CD14-positive monocyte (primary cell): ENCODE results near the gene LCLAT1. TPM values are rescaled to one million over a fixed set of nuclear protein-coding genes. Genes with fewer than 3 reads are reported as not detected.

ENCODE experiments used
- DNase-seq, 3 donors: peaks; one replicate each; pipeline ENCODE4 v3.0.0-alpha.2; 2011 to 2022
- H2AFZ ChIP-seq: 2 replicates; pipeline ENCODE4 v1.6.0; 2012; ENCODE audit warnings: mild to moderate bottlenecking, low read depth, low read length, inconsistent platforms; ENCODE audit not compliant: insufficient read depth, poor library complexity, severe bottlenecking
- H3K27ac ChIP-seq, 2 donors: 1 replicate in 1 of 2; 2 replicates in 1 of 2; pipeline ENCODE4 v1.5.1; 2012 to 2013; ENCODE audit warnings: low read length in 2 of 2, control low read depth in 1 of 2, inconsistent platforms in 1 of 2, low read depth in 1 of 2, mild to moderate bottlenecking in 1 of 2
- H3K27me3 ChIP-seq, 2 donors: one replicate each; pipeline versions ENCODE4 v1.6.0 to v1.6.1; 2011 to 2013; ENCODE audit warnings: low read length in 2 of 2; ENCODE audit not compliant: control insufficient read depth in 2 of 2, insufficient read depth in 2 of 2
- H3K36me3 ChIP-seq, 2 donors: replicated peaks in 1 of 2; 1 replicate in 1 of 2; 2 replicates in 1 of 2; pipeline versions ENCODE4 v1.5.1 to v1.6.1; 2012 to 2013; ENCODE audit warnings: low read length in 2 of 2, control low read depth in 1 of 2, inconsistent platforms in 1 of 2, mild to moderate bottlenecking in 1 of 2; ENCODE audit not compliant: insufficient read depth in 2 of 2, control insufficient read depth in 1 of 2
- H3K4me1 ChIP-seq, 2 donors: 1 replicate in 1 of 2; 2 replicates in 1 of 2; pipeline versions ENCODE4 v1.5.1 to v1.6.1; 2012 to 2013; ENCODE audit warnings: low read length in 2 of 2, control low read depth in 1 of 2, inconsistent platforms in 1 of 2, mild to moderate bottlenecking in 1 of 2, moderate library complexity in 1 of 2; ENCODE audit not compliant: insufficient read depth in 2 of 2, control insufficient read depth in 1 of 2
- H3K4me2 ChIP-seq: replicated peaks from 2 replicates; pipeline ENCODE3; 2012; ENCODE audit warnings: low read length, moderate library complexity, mild to moderate bottlenecking; ENCODE audit not compliant: poor library complexity, severe bottlenecking; ENCODE audit errors: extremely low read depth
- H3K4me3 ChIP-seq, 3 experiments: fragments of 200-600 bp in 1 of 3; sonication (generic) in 1 of 3; replicated peaks in 1 of 3; 1 replicate in 2 of 3; 2 replicates in 1 of 3; pipeline ENCODE4 v1.5.1; 2011 to 2013; ENCODE audit warnings: low read length in 3 of 3, mild to moderate bottlenecking in 3 of 3, control low read depth in 2 of 3, low read depth in 2 of 3, inconsistent platforms in 1 of 3, moderate library complexity in 1 of 3
- H3K79me2 ChIP-seq: 2 replicates; pipeline ENCODE4 v1.6.0; 2012; ENCODE audit warnings: mild to moderate bottlenecking, control low read depth, inconsistent platforms, low read length, moderate library complexity; ENCODE audit not compliant: insufficient read depth
- H3K9ac ChIP-seq: 2 replicates; pipeline ENCODE4 v1.6.0; 2017; ENCODE audit warnings: low read length, mild to moderate bottlenecking; ENCODE audit not compliant: insufficient read depth, poor library complexity, severe bottlenecking
- H3K9me3 ChIP-seq, 2 donors: replicated peaks in 1 of 2; 1 replicate in 1 of 2; 2 replicates in 1 of 2; pipeline versions ENCODE4 v1.5.1 to v1.6.1; 2012 to 2013; ENCODE audit warnings: low read length in 2 of 2, control low read depth in 1 of 2; ENCODE audit not compliant: control insufficient read depth in 1 of 2, insufficient read depth in 1 of 2
- H4K20me1 ChIP-seq: 2 replicates; pipeline ENCODE4 v1.6.0; 2012; ENCODE audit warnings: mild to moderate bottlenecking, low read length, control low read depth, moderate library complexity; ENCODE audit not compliant: insufficient read depth
- H3K27ac Mint-ChIP-seq, 7 donors: one replicate each; pipeline ENCODE4 v1.8.0; 2020; ENCODE audit warnings: mild to moderate bottlenecking in 7 of 7, mixed read lengths in 7 of 7, moderate library complexity in 6 of 7, inconsistent platforms in 2 of 7
- H3K27me3 Mint-ChIP-seq, 3 donors: one replicate each; pipeline ENCODE4 v1.8.0; 2021 to 2022; ENCODE audit warnings: low read depth in 3 of 3, mild to moderate bottlenecking in 3 of 3, mixed read lengths in 3 of 3, moderate library complexity in 3 of 3, inconsistent platforms in 1 of 3
- H3K36me3 Mint-ChIP-seq, 2 donors: one replicate each; pipeline ENCODE4 v1.8.0; 2020; ENCODE audit warnings: mixed read lengths in 2 of 2, inconsistent platforms in 1 of 2, mild to moderate bottlenecking in 1 of 2
- H3K4me1 Mint-ChIP-seq: one replicate; pipeline ENCODE4 v1.8.0; 2020; ENCODE audit warnings: mild to moderate bottlenecking, mixed read lengths
- H3K4me3 Mint-ChIP-seq, 2 donors: one replicate each; pipeline ENCODE4 v1.8.0; 2020; ENCODE audit warnings: mild to moderate bottlenecking in 2 of 2, mixed read lengths in 2 of 2, moderate library complexity in 1 of 2
- H3K9me3 Mint-ChIP-seq, 7 donors: one replicate each; pipeline ENCODE4 v1.8.0; 2020 to 2022; ENCODE audit warnings: mixed read lengths in 7 of 7, mild to moderate bottlenecking in 6 of 7, moderate library complexity in 6 of 7, inconsistent platforms in 2 of 7
- CTCF ChIP-seq: fragments of 200-600 bp; IDR thresholded peaks from one replicate; pipeline ENCODE4 v1.8.0; 2022; ENCODE audit warnings: antibody characterized with exemption, mild to moderate bottlenecking
- WGBS: methylation state at CpG from one replicate; pipeline ENCODE4 v1.1.5; 2013; ENCODE audit warnings: missing lambda C conversion rate; ENCODE audit not compliant: insufficient coverage; 5-methylcytosine and 5-hydroxymethylcytosine counted together
- intact Hi-C, 2 donors: fragments of 100-400 bp; cut with micrococcal nuclease; formaldehyde crosslinking; loops; one replicate each; pipeline versions ENCODE4 v1.15.0 to v1.15.1; 2023
- polyA plus RNA-seq, 3 donors: library from polyadenylated mRNA; depleted of rRNA in 1 of 3; unstranded in 2 of 3; stranded (reverse) in 1 of 3; fragments of 300-500 nt in 2 of 3; fragments of >200 nt in 1 of 3; fragmentation: Illumina TruSeq in 2 of 3; gene quantifications; 1 replicate in 2 of 3; 2 replicates in 1 of 3; pipeline ENCODE4 v1.2.3, GENCODE V29; 2012 to 2021

LCLAT1 gene
- polyA plus RNA-seq, 3 donors: 1.2 to 5.7 (median 1.3) TPM

- Histone ChIP-seq H3K27me3 (no peaks in the 10 kb centered on the region), H3K36me3 (peaks cover 0 to 23% of the 10 kb centered on the region in 2 donors), H3K27ac (peak overlapping the region in 1 of 2 donors; percentile 85), H2AFZ (peak overlapping the region; percentile 49), H3K9me3 (peaks cover 17 to 28% of the 10 kb centered on the region in 2 donors), H3K79me2 (no peaks in the 10 kb centered on the region), H3K4me3 (peak overlapping the region in 1 of 3 experiments; percentile 9), H3K4me2 (peak overlapping the region; percentile 53), H3K4me1 (peaks cover 23 to 37% of the 10 kb centered on the region in 2 donors), H3K9ac (no peak overlapping the region), H4K20me1 (no peaks in the 10 kb centered on the region)
- Mint-ChIP-seq H3K4me3 (peak overlapping the region in 1 of 2 donors; percentile 67), H3K27ac (peak overlapping the region; percentile 73 to 90 (median 87)), H3K4me1 (peaks cover 40% of the 10 kb centered on the region), H3K9me3 (peaks cover 14 to 37% (median 32%) of the 10 kb centered on the region in 7 donors), H3K36me3 (peaks cover 8 to 12% of the 10 kb centered on the region in 2 donors), H3K27me3 (peaks cover 0 to 2% (median 0%) of the 10 kb centered on the region in 3 donors)
- DNase-seq: no peak
- TF ChIP-seq CTCF: no peak
- intact Hi-C loops: no loop called here
- WGBS: 0% methylated on average over 1 of the region's 3 CpGs
Measured at GRCh38 chr2:30503695-30504052, 56.6 kb downstream of the LCLAT1 start.

- no peak for DNase-seq
- Histone ChIP-seq H3K9ac (no peak overlapping the region), H3K4me2 (no peak overlapping the region), H2AFZ (no peak overlapping the region), H3K9me3 (peaks cover 10 to 17% of the 10 kb centered on the region in 2 donors), H3K4me3 (no peak overlapping the region), H3K36me3 (peaks cover 0 to 15% of the 10 kb centered on the region in 2 donors), H4K20me1 (no peaks in the 10 kb centered on the region), H3K4me1 (peaks cover 23 to 37% of the 10 kb centered on the region in 2 donors), H3K79me2 (no peaks in the 10 kb centered on the region), H3K27ac (peak overlapping the region in 1 of 2 donors; percentile 85), H3K27me3 (no peaks in the 10 kb centered on the region)
- Mint-ChIP-seq H3K36me3 (peaks cover 10 to 12% of the 10 kb centered on the region in 2 donors), H3K4me3 (no peak overlapping the region), H3K27ac (peak overlapping the region in 2 of 7 donors; percentile 50 to 54), H3K27me3 (peaks cover 0 to 2% (median 0%) of the 10 kb centered on the region in 3 donors), H3K9me3 (peaks cover 7 to 29% (median 23%) of the 10 kb centered on the region in 7 donors), H3K4me1 (peaks cover 40% of the 10 kb centered on the region)
- TF ChIP-seq CTCF: no peak
- WGBS: no CpG with 5 or more reads among the region's 1 CpG
- intact Hi-C loops: no loop called here
Measured at GRCh38 chr2:30504731-30505130, 57.7 kb downstream of the LCLAT1 start.
